Measurements from ENCODE around the gene TMEM250. TPM values are rescaled to one million over a fixed set of nuclear protein-coding genes. Genes with fewer than 3 reads are reported as not detected.

Gene TMEM250
- total RNA-seq, 1 experiment from 2014 or later = 34.0 TPM

DNA sequence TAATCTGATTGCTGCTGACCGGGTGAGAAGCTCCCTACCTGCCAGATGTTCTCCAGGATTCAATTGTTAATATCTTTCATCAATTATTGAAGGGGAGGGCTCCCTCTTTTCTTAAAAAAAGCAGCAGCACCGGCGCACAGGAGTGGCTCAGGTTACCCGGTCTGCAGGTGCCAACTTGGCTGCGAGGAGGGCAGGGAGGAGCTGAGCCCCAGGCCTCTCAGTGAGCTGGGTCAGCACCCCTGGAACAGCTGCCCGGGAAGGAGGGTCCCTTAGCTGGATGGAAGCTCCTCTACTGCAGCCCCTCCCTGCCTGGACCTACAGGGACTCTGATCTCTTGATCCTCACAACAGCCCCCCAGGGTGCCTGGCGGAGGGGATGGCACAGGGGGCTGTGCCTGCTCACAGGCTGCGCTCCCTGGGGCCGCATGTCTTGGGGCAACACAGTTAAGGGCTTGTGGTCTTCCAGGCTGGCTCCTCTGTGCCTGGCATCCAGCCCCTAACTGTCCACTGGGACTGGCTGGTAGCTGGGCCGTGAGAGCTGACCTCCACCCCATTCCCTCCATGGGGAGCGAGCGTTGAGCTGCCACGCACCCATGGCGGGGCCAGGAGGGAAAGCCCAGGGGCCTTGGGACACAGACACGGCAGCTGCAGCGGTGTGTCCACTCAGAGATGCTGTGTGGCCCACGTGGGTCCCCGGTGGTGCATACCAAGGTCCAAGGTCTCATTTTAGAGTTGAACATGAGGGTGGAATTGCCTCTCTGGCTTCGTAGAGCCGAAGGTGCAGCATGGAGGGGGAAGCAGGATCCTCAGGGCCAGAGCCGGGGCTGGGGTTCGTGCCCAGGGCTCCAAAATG lies 28.6 kb upstream of the TMEM250 start:
- H3K9me3 ChIP-seq (ENCODE audit: control insufficient read depth, insufficient read depth, low read depth, low read length) = no peaks in the 10 kb centered on the region
- no peaks in the 10 kb centered on the region for H3K36me3 ChIP-seq (ENCODE audit: control insufficient read depth, insufficient read depth, low read length)
- intact Hi-C loops (cut with micrococcal nuclease; ENCODE audit: unreplicated experiment) = no loop called here
- ChIA-PET CTCF (no interaction called here), POLR2A (no interaction called here)
- no TSS peak for BruUV-seq (replicated peaks)
- DNase-seq (ENCODE audit: low read depth, low spot score) (no peak), ATAC-seq (no peak)
- in situ Hi-C loops (cut with HindIII; ENCODE audit: low pct_unique_long_range_greater_than_20kb, low sequenced_read_pairs) = no loop called here
- H3K4me3 ChIP-seq (ENCODE audit: low read depth in 2 of 2, low read length in 2 of 2) = no peak overlapping the region
- no peaks in the 10 kb centered on the region for H3K27me3 ChIP-seq (ENCODE audit: control insufficient read depth, insufficient read depth, low read length)
- H3K4me1 ChIP-seq (ENCODE audit: control insufficient read depth, insufficient read depth, low read length) = no peaks in the 10 kb centered on the region
- no peak overlapping the region for H3K27ac ChIP-seq (ENCODE audit: low read length)
- TF ChIP-seq POLR2AphosphoS5 (IDR thresholded peaks at IDR 0.05; ENCODE audit: low read depth, low read length) (no peak), SIN3A (IDR thresholded peaks at IDR 0.05; ENCODE audit: borderline replicate concordance, insufficient read depth, low read depth, low read length) (no peak), TCF7L2 (IDR thresholded peaks at IDR 0.05; ENCODE audit: low read depth, low read length) (no peak)
- TF ChIP-seq, protein P1, sequence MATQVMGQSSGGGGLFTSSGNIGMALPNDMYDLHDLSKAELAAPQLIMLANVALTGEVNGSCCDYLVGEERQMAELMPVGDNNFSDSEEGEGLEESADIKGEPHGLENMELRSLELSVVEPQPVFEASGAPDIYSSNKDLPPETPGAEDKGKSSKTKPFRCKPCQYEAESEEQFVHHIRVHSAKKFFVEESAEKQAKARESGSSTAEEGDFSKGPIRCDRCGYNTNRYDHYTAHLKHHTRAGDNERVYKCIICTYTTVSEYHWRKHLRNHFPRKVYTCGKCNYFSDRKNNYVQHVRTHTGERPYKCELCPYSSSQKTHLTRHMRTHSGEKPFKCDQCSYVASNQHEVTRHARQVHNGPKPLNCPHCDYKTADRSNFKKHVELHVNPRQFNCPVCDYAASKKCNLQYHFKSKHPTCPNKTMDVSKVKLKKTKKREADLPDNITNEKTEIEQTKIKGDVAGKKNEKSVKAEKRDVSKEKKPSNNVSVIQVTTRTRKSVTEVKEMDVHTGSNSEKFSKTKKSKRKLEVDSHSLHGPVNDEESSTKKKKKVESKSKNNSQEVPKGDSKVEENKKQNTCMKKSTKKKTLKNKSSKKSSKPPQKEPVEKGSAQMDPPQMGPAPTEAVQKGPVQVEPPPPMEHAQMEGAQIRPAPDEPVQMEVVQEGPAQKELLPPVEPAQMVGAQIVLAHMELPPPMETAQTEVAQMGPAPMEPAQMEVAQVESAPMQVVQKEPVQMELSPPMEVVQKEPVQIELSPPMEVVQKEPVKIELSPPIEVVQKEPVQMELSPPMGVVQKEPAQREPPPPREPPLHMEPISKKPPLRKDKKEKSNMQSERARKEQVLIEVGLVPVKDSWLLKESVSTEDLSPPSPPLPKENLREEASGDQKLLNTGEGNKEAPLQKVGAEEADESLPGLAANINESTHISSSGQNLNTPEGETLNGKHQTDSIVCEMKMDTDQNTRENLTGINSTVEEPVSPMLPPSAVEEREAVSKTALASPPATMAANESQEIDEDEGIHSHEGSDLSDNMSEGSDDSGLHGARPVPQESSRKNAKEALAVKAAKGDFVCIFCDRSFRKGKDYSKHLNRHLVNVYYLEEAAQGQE (IDR thresholded peaks at IDR 0.05; ENCODE audit: insufficient read depth in 1 of 2, low read depth in 2 of 2, low read length in 1 of 2) = no peak
- TF ChIP-seq, protein P2, sequence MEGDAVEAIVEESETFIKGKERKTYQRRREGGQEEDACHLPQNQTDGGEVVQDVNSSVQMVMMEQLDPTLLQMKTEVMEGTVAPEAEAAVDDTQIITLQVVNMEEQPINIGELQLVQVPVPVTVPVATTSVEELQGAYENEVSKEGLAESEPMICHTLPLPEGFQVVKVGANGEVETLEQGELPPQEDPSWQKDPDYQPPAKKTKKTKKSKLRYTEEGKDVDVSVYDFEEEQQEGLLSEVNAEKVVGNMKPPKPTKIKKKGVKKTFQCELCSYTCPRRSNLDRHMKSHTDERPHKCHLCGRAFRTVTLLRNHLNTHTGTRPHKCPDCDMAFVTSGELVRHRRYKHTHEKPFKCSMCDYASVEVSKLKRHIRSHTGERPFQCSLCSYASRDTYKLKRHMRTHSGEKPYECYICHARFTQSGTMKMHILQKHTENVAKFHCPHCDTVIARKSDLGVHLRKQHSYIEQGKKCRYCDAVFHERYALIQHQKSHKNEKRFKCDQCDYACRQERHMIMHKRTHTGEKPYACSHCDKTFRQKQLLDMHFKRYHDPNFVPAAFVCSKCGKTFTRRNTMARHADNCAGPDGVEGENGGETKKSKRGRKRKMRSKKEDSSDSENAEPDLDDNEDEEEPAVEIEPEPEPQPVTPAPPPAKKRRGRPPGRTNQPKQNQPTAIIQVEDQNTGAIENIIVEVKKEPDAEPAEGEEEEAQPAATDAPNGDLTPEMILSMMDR (IDR thresholded peaks at IDR 0.05) = no peak

DNA sequence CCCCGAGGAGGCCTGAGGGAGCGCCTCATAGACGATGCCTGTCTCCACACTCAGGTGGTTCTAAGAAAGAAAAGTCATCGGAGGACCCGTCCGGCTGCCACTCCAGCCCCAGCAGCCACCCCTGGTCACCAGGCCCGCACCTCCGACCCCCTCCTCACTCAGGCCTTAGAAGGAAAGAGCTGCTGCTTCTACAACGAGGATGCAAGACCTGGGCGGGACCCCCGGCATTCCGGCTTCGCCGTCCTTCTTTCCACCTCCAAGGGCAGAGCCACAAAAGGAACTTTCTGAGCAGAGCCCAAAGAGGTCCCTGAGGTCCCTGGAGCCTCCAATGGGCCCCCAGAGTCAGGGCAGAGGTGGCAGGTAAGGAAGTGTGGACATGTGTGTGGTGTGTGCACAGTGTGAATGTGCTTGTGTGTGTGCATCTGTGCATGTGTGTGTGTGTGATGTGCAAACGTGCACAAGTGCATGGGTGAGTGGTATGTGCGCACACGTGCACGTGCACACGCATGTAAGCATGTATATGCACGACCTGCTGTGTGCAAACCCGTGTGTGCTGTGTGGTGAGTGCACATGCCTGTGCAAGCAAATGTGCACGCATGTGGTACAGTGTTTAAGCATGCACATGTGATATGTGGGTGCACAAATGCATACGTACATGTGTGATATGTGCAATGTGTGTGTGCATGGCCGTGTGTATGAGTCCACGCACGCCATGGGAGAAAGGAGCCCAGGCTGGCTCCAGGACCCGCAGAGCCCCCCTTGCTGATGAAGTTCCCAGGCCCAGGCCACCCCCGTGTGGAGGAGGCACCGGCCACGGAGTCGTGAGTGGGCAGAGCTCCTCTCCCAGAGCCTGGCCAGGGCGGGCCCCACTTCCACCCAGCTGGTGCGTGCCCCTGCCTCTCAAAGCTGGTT lies 27.7 kb upstream of the TMEM250 start:
- no peak overlapping the region for H3K27ac ChIP-seq (ENCODE audit: low read length)
- ChIA-PET POLR2A (no interaction called here), CTCF (no interaction called here)
- no peaks in the 10 kb centered on the region for H3K36me3 ChIP-seq (ENCODE audit: control insufficient read depth, insufficient read depth, low read length)
- in situ Hi-C loops (cut with HindIII; ENCODE audit: low pct_unique_long_range_greater_than_20kb, low sequenced_read_pairs) = no loop called here
- H3K9me3 ChIP-seq (ENCODE audit: control insufficient read depth, insufficient read depth, low read depth, low read length) = no peaks in the 10 kb centered on the region
- no peak overlapping the region for H3K4me3 ChIP-seq (ENCODE audit: low read depth in 2 of 2, low read length in 2 of 2)
- no peak for DNase-seq (ENCODE audit: low read depth, low spot score)
- intact Hi-C loops (cut with micrococcal nuclease; ENCODE audit: unreplicated experiment) = no loop called here
- no peak for ATAC-seq
- TF ChIP-seq POLR2AphosphoS5 (IDR thresholded peaks at IDR 0.05; ENCODE audit: low read depth, low read length) = no peak
- TF ChIP-seq, protein P2 (IDR thresholded peaks at IDR 0.05) = no peak
- TF ChIP-seq TCF7L2 (IDR thresholded peaks at IDR 0.05; ENCODE audit: low read depth, low read length) = no peak
- TF ChIP-seq SIN3A (IDR thresholded peaks at IDR 0.05; ENCODE audit: borderline replicate concordance, insufficient read depth, low read depth, low read length) = no peak
- TF ChIP-seq, protein P1 (IDR thresholded peaks at IDR 0.05; ENCODE audit: insufficient read depth in 1 of 2, low read depth in 2 of 2, low read length in 1 of 2) = no peak
- BruUV-seq (replicated peaks) = no TSS peak
- H3K27me3 ChIP-seq (ENCODE audit: control insufficient read depth, insufficient read depth, low read length) = no peaks in the 10 kb centered on the region
- no peaks in the 10 kb centered on the region for H3K4me1 ChIP-seq (ENCODE audit: control insufficient read depth, insufficient read depth, low read length)

Data from Panc1 (cell line).